GM18508 (cell line): ENCODE results near the gene FAF1.
"Not testable (repeated sequence)": the region's sequence is repeated elsewhere in the genome, so short reads cannot be mapped to it uniquely, and the experiment has no call there.

Experiments used
- ATAC-seq: cut with Tn5 transposase; IDR thresholded peaks from one replicate; pipeline ENCODE4 v1.9.1; 2021; ENCODE audit warnings: moderate number of reproducible peaks; ENCODE audit not compliant: insufficient read depth, unreplicated experiment

The FAF1 gene

GRCh38 chr1:50858761-50859160 is 101.3 kb downstream of the FAF1 start:
- ATAC-seq, result no peak

GRCh38 chr1:50857702-50858101 is 102.4 kb downstream of the FAF1 start:
- no peak for ATAC-seq

GRCh38 chr1:50853325-50853724 is 106.7 kb downstream of the FAF1 start:
- ATAC-seq, result no peak

- ATAC-seq, result no peak
Measured at GRCh38 chr1:50852889-50853288, 107.2 kb downstream of the FAF1 start.

- ATAC-seq, result no peak
Measured at GRCh38 chr1:50851466-50851865, 108.6 kb downstream of the FAF1 start.

GRCh38 chr1:50851034-50851433 is 109.0 kb downstream of the FAF1 start:
- no peak for ATAC-seq

- no peak for ATAC-seq
Measured at GRCh38 chr1:50847303-50847702, 112.8 kb downstream of the FAF1 start.

- ATAC-seq, result no peak
Measured at GRCh38 chr1:50846224-50846839, 113.7 kb downstream of the FAF1 start.

- no peak for ATAC-seq
Measured at GRCh38 chr1:50841791-50842387, 118.2 kb downstream of the FAF1 start.

GRCh38 chr1:50836117-50836516 is 124.0 kb downstream of the FAF1 start:
- ATAC-seq, result no peak

GRCh38 chr1:50833216-50833615 is 126.9 kb downstream of the FAF1 start:
- no peak for ATAC-seq

- ATAC-seq, result no peak
Measured at GRCh38 chr1:50832167-50832566, 127.9 kb downstream of the FAF1 start.

- no peak for ATAC-seq
Measured at GRCh38 chr1:50831300-50832061, 128.6 kb downstream of the FAF1 start.

GRCh38 chr1:50830621-50831020 is 129.4 kb downstream of the FAF1 start:
- ATAC-seq, result no peak

GRCh38 chr1:50829014-50829958 is 130.8 kb downstream of the FAF1 start:
- no peak for ATAC-seq

GRCh38 chr1:50827546-50827945 is 132.5 kb downstream of the FAF1 start:
- no peak for ATAC-seq

GRCh38 chr1:50826792-50827191 is 133.3 kb downstream of the FAF1 start:
- ATAC-seq, result not testable (repeated sequence)

GRCh38 chr1:50822035-50822776 is 137.9 kb downstream of the FAF1 start:
- ATAC-seq, result no peak

- no peak for ATAC-seq
Measured at GRCh38 chr1:50820545-50820944, 139.5 kb downstream of the FAF1 start.

GRCh38 chr1:50812346-50812745 is 147.7 kb downstream of the FAF1 start:
- ATAC-seq, result no peak
